Glutamatergic neuron (in vitro differentiated cells): ENCODE measurements around the gene FRS3. TPM values are rescaled to one million over a fixed set of nuclear protein-coding genes. Genes with fewer than 3 reads are reported as not detected.

Experiments used
- DNase-seq: peaks from one replicate; pipeline ENCODE4 v3.0.0; 2022
- H3K27ac Mint-ChIP-seq: one replicate; pipeline ENCODE4 v1.8.0; 2020; ENCODE audit warnings: mild to moderate bottlenecking, mixed read lengths, inconsistent platforms; ENCODE audit not compliant: unreplicated experiment
- H3K27me3 Mint-ChIP-seq: one replicate; pipeline ENCODE4 v1.8.0; 2020; ENCODE audit warnings: mild to moderate bottlenecking, moderate library complexity, mixed read lengths, inconsistent platforms; ENCODE audit not compliant: unreplicated experiment
- H3K36me3 Mint-ChIP-seq: one replicate; pipeline ENCODE4 v1.8.0; 2020; ENCODE audit warnings: mild to moderate bottlenecking, mixed read lengths, inconsistent platforms; ENCODE audit not compliant: unreplicated experiment
- H3K4me1 Mint-ChIP-seq: one replicate; pipeline ENCODE4 v1.8.0; 2020; ENCODE audit warnings: mild to moderate bottlenecking, low read depth, mixed read lengths, inconsistent platforms; ENCODE audit not compliant: unreplicated experiment
- H3K4me3 Mint-ChIP-seq: one replicate; pipeline ENCODE4 v1.8.0; 2020; ENCODE audit warnings: mild to moderate bottlenecking, mixed read lengths, inconsistent platforms; ENCODE audit not compliant: unreplicated experiment
- H3K9me3 Mint-ChIP-seq: one replicate; pipeline ENCODE4 v1.8.0; 2020; ENCODE audit warnings: mild to moderate bottlenecking, moderate library complexity, mixed read lengths, inconsistent platforms; ENCODE audit not compliant: unreplicated experiment
- total RNA-seq: library from RNA; stranded (reverse); fragmentation: NEBNext Ultra II Directional; extraction: Animal tissue kit (Norgen Biotek cat#: 25700); gene quantifications from one replicate; pipeline ENCODE4 v1.2.1, GENCODE V29; 2021; ENCODE audit not compliant: unreplicated experiment
- TF ChIP-seq, protein P1 (sequence below): fragments of 200-600 bp; sonication (generic); IDR thresholded peaks from one replicate; pipeline ENCODE4 v1.5.0; 2021; ENCODE audit not compliant: partially characterized antibody, unreplicated experiment

The FRS3 gene
- total RNA-seq, 1 donor from 2014 or later = 17.8 TPM

DNA sequence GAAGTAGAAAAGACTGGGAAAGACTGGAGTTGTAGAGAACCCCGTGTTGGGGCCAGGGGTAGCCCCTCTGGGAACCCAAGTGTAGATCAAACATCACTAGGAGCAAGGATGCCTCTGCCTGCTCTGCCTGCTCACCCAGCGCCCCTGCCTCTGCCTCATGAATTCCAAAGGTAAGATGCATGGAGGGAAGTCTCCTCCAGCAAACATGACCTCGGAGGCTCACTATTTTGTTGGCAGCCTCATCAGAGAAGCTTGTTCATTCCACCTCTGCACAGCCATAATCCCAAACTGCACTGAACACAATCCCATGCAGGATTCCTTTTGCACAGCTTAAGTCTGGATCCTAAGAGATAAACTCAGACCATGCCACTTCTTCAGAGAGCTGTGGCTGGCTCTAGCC lies 4.9 kb downstream of the FRS3 start:
- H3K4me1 Mint-ChIP-seq = peaks cover 6% of the 10 kb centered on the region
- H3K4me3 Mint-ChIP-seq = no peak overlapping the region
- TF ChIP-seq, protein P1, sequence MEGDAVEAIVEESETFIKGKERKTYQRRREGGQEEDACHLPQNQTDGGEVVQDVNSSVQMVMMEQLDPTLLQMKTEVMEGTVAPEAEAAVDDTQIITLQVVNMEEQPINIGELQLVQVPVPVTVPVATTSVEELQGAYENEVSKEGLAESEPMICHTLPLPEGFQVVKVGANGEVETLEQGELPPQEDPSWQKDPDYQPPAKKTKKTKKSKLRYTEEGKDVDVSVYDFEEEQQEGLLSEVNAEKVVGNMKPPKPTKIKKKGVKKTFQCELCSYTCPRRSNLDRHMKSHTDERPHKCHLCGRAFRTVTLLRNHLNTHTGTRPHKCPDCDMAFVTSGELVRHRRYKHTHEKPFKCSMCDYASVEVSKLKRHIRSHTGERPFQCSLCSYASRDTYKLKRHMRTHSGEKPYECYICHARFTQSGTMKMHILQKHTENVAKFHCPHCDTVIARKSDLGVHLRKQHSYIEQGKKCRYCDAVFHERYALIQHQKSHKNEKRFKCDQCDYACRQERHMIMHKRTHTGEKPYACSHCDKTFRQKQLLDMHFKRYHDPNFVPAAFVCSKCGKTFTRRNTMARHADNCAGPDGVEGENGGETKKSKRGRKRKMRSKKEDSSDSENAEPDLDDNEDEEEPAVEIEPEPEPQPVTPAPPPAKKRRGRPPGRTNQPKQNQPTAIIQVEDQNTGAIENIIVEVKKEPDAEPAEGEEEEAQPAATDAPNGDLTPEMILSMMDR = no peak
- H3K9me3 Mint-ChIP-seq = no peaks in the 10 kb centered on the region
- H3K36me3 Mint-ChIP-seq = peaks cover 5% of the 10 kb centered on the region
- H3K27ac Mint-ChIP-seq = no peak overlapping the region
- peaks cover 5% of the 10 kb centered on the region for H3K27me3 Mint-ChIP-seq
- DNase-seq = no peak

DNA sequence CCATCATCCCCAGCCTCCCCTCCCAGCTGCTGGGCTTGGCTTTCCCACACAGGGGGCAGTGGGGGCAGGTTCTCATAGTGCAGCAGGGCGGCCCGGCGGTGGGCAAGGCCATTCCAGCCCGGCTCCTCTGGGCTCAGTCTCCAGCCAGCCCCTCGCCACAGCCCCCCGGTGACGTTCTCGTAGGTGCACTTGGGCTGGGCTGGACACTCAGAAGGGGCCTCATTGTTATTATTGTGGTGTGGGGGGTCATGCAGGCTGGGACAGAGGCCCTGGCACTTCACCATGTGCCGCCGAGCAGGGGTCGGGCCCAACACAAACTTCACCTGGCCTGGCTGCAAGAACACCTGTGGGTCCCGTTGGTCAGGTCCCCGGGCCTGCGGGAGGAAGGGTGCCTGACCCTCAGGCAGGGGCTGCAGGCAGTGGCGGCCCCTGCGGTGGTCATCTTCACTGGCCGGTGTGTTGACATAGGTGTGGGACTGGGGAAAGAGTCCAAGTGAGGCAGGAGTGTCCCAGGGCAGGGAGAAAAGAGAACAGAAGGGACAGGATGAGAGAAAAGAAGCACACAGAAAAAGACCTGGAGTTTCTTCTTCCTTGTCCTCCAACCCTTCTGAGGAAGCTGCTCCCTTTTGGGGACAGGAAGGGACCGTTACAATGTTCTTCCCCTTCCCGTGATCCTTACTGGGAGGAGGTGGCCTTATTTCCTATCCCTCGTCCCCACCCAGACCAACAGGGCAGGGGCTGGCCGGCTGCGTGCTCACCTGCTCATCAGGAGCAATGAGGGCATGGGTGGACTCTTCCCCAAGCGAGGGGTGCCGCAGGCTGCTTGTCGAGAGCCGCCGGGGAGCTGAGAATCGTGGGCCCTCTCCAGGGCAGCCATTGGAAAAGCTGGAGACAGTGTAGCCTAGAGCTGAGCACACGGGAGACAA lies 8.4 kb downstream of the FRS3 start:
- TF ChIP-seq, protein P1 = no peak
- peaks cover 5% of the 10 kb centered on the region for H3K36me3 Mint-ChIP-seq
- H3K27ac Mint-ChIP-seq = no peak overlapping the region
- no peak overlapping the region for H3K4me3 Mint-ChIP-seq
- peaks cover 2% of the 10 kb centered on the region for H3K9me3 Mint-ChIP-seq
- peaks cover 1% of the 10 kb centered on the region for H3K27me3 Mint-ChIP-seq
- peaks cover 2% of the 10 kb centered on the region for H3K4me1 Mint-ChIP-seq
- no peak for DNase-seq

DNA sequence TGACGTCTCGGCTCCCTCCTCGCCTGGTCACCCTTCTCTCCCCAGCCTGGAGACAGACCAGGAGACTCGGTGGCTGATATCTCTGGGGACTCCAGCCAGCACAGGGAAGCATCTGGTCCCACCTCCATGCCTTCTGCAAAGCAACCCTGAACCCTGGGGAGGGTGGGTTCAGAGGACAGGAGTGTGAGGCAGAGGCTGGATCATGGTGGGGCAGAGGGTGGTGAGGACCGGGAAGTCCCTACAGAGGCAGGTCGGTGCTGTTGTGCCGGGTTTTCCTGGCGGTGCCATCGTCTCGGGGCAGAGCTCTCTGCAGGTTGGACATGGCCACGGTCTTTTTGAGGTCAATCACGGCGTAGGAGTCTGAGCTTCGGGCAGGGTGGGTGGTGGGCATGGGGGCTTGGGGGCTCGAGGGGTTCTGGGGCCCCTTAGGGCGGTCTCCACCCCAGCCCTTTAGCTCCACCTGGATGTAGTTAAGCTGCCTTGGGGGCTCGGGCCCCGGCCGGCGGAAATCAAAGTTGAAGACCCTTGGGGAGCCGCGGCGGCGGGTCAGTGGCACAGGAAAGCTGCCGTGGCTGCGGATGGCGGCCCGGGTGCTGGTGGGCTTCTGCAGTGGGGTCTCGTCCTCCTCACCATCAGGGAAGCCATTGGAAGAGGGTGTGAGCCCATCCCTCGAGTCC lies 9.2 kb downstream of the FRS3 start:
- Mint-ChIP-seq H3K4me1 (peaks cover 2% of the 10 kb centered on the region), H3K4me3 (no peak overlapping the region), H3K27ac (no peak overlapping the region), H3K9me3 (peaks cover 2% of the 10 kb centered on the region), H3K27me3 (peaks cover 1% of the 10 kb centered on the region), H3K36me3 (peaks cover 5% of the 10 kb centered on the region)
- no peak for DNase-seq
- TF ChIP-seq, protein P1 = no peak

DNA sequence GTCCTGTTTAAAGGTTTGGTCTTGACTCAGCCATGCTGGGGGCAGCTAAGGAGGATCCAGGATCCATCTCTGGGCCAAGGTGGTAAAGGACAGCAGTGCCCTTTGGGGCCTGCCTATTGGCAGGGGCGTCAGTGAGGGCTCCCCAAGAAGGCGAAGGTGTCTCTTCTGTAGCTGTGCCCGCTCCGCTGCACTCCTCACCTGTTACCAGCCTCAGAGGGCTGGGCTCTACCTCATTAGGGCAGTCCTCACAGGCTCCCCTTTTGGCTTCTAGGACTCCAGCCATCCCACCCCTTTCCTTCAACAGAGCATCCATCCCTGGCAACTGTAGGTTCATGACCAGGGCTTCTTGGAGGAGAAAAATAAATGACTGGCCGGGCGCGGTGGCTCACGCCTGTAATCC lies 10.3 kb downstream of the FRS3 start:
- DNase-seq = no peak
- Mint-ChIP-seq H3K36me3 (peaks cover 5% of the 10 kb centered on the region), H3K27ac (no peak overlapping the region), H3K4me1 (peaks cover 2% of the 10 kb centered on the region), H3K9me3 (peaks cover 3% of the 10 kb centered on the region), H3K27me3 (peaks cover 1% of the 10 kb centered on the region), H3K4me3 (no peak overlapping the region)
- TF ChIP-seq, protein P1 = no peak
